OCI-LY7 (cell line): ENCODE measurements around the gene RPL31.

Experiments
- CTCF ChIP-seq: fragments of 200-600 bp; sonication (generic); conservative IDR thresholded peaks from 2 replicates; pipeline ENCODE4 v1.5.1; 2014; ENCODE audit warnings: mild to moderate bottlenecking, antibody characterized with exemption, low read length, moderate library complexity, mixed read lengths
- EZH2phosphoT487 ChIP-seq: fragments of 200-600 bp; sonication (generic); IDR thresholded peaks from 2 replicates; pipeline ENCODE4 v1.6.1; 2018; ENCODE audit warnings: low read depth, borderline replicate concordance, mild to moderate bottlenecking, mixed run types, antibody characterized with exemption, low read length, moderate library complexity, mixed read lengths

- TF ChIP-seq CTCF (no peak), EZH2phosphoT487 (no peak)
Measured at GRCh38 chr2:100989666-100990065, 12.4 kb upstream of the RPL31 start.
